ENCODE results near the gene ANK2. TPM values are rescaled to one million over a fixed set of nuclear protein-coding genes. Genes with fewer than 3 reads are reported as not detected.
A peak's percentile ranks its signal among the peaks of the same experiment; 100 is the strongest.

ANK2 gene
- total RNA-seq, 1 donor from 2014 or later: 58.3 TPM

DNA sequence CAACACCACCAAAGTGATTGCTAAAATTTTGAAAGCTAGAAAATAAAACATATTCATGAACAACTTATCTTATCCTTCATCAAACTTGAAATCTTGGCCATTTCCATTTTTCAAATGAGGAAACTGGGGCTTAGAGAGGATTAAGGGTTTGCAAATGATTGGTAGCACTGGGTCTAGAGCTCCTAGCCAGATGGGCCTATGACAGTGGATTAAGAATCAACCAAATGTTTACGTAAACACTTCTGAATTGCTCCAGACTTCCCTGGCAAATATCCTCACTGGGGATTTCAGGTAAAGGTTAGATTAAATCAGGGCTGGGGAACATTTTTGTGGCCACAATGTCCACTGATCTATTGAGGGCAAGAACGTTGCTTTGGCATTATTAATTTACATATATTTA lies 241.2 kb downstream of the ANK2 start:
- peaks cover 43% of the 10 kb centered on the region for H3K4me1 Mint-ChIP-seq
- no peak for DNase-seq (ENCODE audit: low read depth, low spot score)
- no peak overlapping the region for H3K27ac Mint-ChIP-seq (ENCODE audit: unreplicated experiment)
- TF ChIP-seq, protein P1, sequence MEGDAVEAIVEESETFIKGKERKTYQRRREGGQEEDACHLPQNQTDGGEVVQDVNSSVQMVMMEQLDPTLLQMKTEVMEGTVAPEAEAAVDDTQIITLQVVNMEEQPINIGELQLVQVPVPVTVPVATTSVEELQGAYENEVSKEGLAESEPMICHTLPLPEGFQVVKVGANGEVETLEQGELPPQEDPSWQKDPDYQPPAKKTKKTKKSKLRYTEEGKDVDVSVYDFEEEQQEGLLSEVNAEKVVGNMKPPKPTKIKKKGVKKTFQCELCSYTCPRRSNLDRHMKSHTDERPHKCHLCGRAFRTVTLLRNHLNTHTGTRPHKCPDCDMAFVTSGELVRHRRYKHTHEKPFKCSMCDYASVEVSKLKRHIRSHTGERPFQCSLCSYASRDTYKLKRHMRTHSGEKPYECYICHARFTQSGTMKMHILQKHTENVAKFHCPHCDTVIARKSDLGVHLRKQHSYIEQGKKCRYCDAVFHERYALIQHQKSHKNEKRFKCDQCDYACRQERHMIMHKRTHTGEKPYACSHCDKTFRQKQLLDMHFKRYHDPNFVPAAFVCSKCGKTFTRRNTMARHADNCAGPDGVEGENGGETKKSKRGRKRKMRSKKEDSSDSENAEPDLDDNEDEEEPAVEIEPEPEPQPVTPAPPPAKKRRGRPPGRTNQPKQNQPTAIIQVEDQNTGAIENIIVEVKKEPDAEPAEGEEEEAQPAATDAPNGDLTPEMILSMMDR (conservative IDR thresholded peaks at IDR 0.05): no peak
- no peaks in the 10 kb centered on the region for H3K27me3 Mint-ChIP-seq (ENCODE audit: low read depth)
- H3K4me3 Mint-ChIP-seq: no peak overlapping the region
- H3K36me3 Mint-ChIP-seq (ENCODE audit: low read depth): no peaks in the 10 kb centered on the region
- H3K9me3 Mint-ChIP-seq: no peaks in the 10 kb centered on the region

DNA sequence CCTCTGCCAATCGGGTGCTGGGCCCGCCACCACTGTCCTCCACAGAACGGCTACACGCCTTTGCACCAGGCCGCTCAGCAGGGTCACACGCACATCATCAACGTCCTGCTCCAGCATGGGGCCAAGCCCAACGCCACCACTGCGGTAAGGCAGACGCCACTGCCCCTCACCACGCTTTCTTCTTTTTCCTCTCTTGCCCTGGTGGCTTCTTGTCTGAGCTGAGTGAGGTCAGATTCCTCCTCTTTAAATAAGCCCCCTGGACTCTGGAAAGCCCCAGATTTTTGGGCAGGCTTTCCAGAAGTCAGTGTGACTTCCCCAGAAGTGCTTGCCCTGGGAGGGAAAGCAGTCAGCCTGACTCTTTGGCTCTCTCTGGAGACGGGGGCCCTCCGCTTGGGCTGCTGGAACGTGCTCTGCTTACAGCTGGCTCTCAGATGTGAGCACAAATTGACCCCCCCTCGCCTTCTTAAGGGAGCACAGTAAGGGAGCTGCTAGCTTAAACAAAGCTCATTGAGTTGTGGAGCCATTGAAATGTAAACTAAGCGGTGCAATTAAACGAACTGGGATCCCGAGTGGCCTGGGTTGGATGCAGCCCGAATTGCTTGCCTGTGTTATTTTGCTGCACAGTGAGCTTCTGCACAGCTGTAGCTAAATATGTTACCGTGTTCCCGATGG lies 243.1 kb downstream of the ANK2 start:
- TF ChIP-seq, protein P1 (conservative IDR thresholded peaks at IDR 0.05): no peak
- Mint-ChIP-seq H3K36me3 (ENCODE audit: low read depth) (no peaks in the 10 kb centered on the region), H3K27ac (ENCODE audit: unreplicated experiment) (peak overlapping the region; percentile 30), H3K4me3 (peak overlapping the region; percentile 70), H3K27me3 (ENCODE audit: low read depth) (no peaks in the 10 kb centered on the region), H3K4me1 (peaks cover 49% of the 10 kb centered on the region), H3K9me3 (no peaks in the 10 kb centered on the region)
- DNase-seq (ENCODE audit: low read depth, low spot score): peak; percentile 25

DNA sequence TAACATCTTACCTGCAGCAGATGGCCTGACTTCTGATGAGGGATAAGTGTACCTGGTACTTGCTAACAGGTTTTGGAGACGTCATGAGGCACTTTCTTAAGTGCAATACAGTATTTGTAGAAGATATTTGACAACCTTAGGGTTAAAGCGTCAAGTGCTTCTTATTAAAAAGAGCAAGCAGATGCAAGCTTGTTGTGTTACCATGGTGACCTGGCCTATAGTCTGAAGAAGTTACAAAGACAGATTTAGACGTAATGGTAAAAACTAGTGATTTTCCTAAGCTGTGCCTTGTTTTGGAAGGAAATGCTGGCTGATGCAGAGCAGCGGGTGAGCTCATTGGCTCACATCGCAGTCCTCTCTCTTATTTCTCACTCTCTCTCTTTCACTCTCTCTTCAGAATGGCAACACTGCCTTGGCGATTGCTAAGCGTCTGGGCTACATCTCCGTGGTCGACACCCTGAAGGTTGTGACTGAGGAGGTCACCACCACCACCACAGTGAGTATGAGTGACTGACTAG lies 243.6 kb downstream of the ANK2 start:
- peak overlapping the region; percentile 78 for H3K27ac Mint-ChIP-seq (ENCODE audit: unreplicated experiment)
- no peaks in the 10 kb centered on the region for H3K27me3 Mint-ChIP-seq (ENCODE audit: low read depth)
- no peak for DNase-seq (ENCODE audit: low read depth, low spot score)
- peak overlapping the region; percentile 70 for H3K4me3 Mint-ChIP-seq
- H3K36me3 Mint-ChIP-seq (ENCODE audit: low read depth): no peaks in the 10 kb centered on the region
- H3K4me1 Mint-ChIP-seq: peaks cover 49% of the 10 kb centered on the region
- TF ChIP-seq, protein P1 (conservative IDR thresholded peaks at IDR 0.05): no peak
- H3K9me3 Mint-ChIP-seq: no peaks in the 10 kb centered on the region

DNA sequence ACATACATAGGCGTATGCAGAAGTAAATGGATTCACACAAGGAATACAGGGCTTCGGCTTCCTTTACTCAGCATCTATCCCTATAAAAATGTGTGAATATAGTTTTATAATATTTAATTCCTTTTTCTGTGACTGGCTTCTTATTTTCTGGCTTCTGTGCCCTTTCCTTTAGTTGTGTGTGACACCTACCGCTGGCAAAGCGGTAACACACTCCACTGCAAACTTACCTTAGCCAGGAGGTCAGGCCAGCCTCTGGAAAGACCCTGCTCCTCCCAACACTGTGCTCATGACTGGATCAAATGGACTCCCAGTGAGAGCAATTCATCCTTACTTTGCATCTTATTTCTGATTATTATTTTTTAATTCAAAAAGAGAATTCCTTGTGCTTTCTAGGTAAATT lies 244.2 kb downstream of the ANK2 start:
- Mint-ChIP-seq H3K27ac (ENCODE audit: unreplicated experiment) (no peak overlapping the region), H3K4me3 (no peak overlapping the region), H3K9me3 (no peaks in the 10 kb centered on the region), H3K27me3 (ENCODE audit: low read depth) (no peaks in the 10 kb centered on the region), H3K4me1 (peaks cover 46% of the 10 kb centered on the region), H3K36me3 (ENCODE audit: low read depth) (no peaks in the 10 kb centered on the region)
- TF ChIP-seq, protein P1 (conservative IDR thresholded peaks at IDR 0.05): no peak
- DNase-seq (ENCODE audit: low read depth, low spot score): no peak

DNA sequence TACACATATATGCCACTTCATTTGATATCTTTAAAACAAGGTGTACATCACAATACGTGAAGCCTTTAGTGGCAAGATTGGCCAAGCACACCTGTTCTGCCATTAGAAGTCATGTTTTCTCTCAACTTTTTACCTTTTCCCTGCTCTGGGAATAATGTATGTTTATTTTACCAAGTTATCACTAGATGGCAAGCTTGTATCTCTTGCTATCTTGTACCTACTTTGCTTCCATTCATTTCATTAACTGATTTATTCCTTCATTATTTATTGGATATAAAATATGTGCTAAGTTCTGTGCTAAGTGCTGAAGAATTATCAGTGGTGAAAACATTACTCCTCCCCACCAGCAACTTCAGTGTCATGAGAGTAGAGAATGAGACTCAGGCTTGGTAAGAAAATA lies 245.5 kb downstream of the ANK2 start:
- TF ChIP-seq, protein P1 (conservative IDR thresholded peaks at IDR 0.05): no peak
- Mint-ChIP-seq H3K27ac (ENCODE audit: unreplicated experiment) (no peak overlapping the region), H3K36me3 (ENCODE audit: low read depth) (no peaks in the 10 kb centered on the region), H3K4me1 (peaks cover 44% of the 10 kb centered on the region), H3K4me3 (no peak overlapping the region), H3K27me3 (ENCODE audit: low read depth) (no peaks in the 10 kb centered on the region), H3K9me3 (no peaks in the 10 kb centered on the region)
- no peak for DNase-seq (ENCODE audit: low read depth, low spot score)
